Activated CD8-positive, alpha-beta memory T cell treated with anti-CD3 and anti-CD28 coated beads, Interleukin-2, amount 50 U/mL, for 1 hour (primary cell): ENCODE data around the gene ZNF536.
"Not testable (repeated sequence)": the region's sequence is repeated elsewhere in the genome, so short reads cannot be mapped to it uniquely, and the experiment has no call there.

Source experiments
- DNase-seq: peaks from one replicate; pipeline ENCODE4 v3.0.0-alpha.2; 2020; ENCODE audit errors: extremely low read depth

ZNF536 gene

DNA sequence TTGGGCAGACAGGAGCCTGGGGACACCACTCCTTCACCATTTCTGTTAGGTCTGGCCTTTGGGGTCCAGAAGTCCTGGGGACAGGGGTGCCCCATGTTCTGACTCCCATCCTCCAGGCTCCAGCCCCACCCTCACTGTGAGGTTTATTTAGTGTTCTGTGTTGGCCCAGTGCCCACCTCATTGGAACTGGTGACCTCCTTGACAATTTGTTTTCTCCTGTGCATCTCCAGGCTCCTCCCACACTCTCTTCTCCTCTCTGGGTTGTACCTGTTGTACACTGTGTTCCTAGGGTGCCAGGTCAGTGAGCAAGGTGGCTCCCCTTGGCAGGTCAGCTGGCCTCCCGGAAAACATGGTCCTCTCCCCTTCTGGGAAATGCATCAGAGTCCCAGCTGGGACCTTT lies 110.8 kb downstream of the ZNF536 start:
- DNase-seq = no peak

- DNase-seq = not testable (repeated sequence)
These were observed 114.1 kb downstream of the ZNF536 start for GRCh38 chr19:30486250-30486649.

DNA sequence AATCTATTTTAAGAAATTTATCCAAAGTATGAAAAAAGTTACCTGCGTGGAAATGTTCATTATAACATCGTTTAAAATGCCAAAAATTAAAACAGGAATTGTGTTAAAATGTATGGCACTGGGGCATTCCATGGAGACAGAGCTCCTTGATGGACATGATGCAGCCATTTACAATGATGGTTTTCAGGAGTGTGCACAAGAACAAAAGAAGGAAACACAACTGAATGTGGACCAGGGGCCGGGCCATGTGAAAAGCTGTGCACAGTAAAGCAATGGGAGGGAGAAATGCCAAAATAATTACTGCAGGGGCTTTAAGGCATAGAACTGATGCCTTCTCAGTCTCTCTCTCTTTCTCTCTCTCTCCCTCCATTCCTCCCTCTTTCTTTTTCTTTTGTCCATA lies 115.0 kb downstream of the ZNF536 start:
- no peak for DNase-seq

GRCh38 chr19:30488191-30488590 lies 116.0 kb downstream of the ZNF536 start:
- DNase-seq = no peak

DNA sequence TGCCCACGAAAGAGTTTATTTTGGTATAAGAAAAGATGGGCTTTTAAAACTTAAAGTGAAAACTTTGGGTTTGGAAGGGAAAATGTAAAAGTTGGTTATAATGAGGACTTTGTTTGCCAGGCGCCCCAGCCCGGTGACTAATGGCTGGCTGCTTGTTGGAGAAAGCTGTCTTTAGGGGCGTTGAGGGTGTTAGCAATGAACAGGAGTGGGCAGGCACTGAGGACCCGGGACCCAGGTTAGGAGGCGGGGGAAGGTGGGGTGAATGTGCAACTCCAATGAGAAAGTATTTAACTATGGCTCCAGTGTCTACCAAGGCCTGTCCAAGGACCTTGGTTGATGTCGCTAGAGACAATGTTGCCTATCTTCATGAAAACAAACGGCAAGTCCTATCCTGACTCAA lies 118.6 kb downstream of the ZNF536 start:
- DNase-seq = no peak

GRCh38 chr19:30492586-30493270 lies 120.5 kb downstream of the ZNF536 start:
- no peak for DNase-seq

DNA sequence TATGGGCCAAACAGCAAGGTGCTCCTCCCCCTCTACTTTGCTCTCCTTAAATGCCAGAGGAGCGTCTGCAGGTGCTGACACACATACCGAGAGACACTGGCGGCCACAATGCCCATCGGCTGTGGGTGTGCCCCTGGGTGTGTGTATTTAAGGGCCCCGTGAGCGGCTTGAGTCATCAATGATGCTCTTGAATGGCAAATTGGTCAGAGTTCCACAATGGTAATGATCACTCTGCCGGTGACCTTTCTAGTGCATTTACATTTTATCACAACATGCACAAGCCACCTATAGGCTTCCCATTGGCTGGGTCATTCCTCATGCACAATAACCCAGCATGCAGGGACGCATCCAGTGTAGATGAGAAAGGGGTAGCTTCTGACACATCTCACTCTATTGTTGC lies 124.8 kb downstream of the ZNF536 start:
- DNase-seq = no peak

- DNase-seq = not testable (repeated sequence)
These were observed 125.9 kb downstream of the ZNF536 start for GRCh38 chr19:30498085-30498484.

GRCh38 chr19:30498707-30499106 lies 126.5 kb downstream of the ZNF536 start:
- no peak for DNase-seq

GRCh38 chr19:30504272-30504671 lies 132.1 kb downstream of the ZNF536 start:
- DNase-seq = no peak

DNA sequence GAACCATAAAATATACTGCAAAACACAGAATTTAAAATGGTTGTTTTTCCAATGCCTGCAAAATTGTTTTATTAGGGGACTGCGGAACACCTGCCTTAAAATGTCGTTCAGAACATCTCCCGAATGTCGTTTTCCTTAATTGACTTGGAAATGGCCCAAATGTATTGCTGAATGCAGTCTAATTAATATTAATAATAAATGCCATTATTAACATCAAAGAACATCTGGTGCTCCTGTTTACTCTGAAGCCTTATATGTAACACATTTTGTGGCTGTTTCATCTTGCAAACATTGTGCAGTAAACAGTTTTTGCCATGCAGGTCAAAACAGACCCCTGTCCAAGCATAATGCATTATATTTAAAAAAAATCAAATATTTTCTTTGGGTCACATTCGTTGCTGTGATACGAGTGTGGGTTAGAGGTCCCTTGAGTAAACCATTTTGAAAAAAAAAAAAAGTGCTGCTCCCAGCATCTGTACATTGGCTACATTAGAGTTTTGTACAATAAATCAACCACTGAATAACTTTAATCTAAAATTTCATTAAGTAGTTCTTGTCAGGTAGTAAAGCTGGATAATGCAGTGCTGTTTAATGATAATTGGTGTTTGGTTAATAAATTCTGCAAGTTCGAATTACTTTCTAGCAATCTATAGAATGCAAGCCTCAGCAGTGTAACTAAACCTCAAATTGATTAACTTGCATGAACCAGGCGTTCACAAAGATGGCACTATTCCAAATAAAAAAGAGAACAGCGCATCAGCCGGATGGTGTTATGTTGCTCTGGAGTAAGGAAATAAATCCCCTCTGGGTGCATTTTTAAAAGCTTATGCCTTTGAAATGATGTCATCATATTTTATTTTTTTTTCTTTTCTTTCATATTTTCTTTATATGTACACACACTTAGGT lies 140.2 kb downstream of the ZNF536 start:
- no peak for DNase-seq

GRCh38 chr19:30513082-30513411 lies 140.9 kb downstream of the ZNF536 start:
- no peak for DNase-seq

DNA sequence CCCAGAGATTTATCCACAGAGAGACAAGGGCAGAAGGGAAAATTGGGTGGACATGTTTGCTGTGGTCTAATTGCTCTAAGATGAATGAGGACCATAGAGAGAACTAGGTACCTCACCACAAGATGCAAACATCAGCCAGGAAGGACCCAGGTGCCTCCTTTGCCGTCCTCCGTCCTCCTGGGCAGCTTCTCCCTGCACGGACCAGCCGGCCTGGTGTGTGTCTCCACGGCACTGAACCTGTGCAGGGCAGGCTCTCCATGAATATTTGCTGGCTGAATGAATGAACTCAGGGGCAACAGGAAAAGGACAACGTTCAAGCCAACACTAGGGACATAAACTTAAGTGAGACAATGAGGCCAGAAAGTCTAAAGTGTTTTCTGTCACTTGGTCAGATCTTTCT lies 143.9 kb downstream of the ZNF536 start:
- no peak for DNase-seq

DNA sequence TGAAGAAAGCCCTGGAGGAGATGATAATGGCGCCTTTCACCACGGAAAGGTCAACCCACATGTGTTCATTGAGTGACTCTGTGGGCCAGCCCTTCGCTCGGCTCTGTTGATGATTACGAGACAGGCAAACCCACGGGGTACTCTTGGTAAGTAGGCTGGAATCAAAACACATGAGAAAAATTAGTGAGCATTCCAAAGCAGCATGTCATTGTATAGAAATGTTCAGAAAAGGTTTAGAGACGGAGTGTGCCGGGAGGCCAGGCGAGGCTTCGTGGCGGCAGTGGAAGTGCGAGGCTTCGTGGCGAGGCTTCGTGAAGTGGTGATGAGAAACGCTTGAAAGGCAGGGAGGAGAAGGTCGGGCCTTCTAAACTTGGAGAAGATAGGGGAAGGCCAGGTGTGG lies 144.3 kb downstream of the ZNF536 start:
- DNase-seq = no peak

GRCh38 chr19:30518965-30519606 lies 146.9 kb downstream of the ZNF536 start:
- no peak for DNase-seq

DNA sequence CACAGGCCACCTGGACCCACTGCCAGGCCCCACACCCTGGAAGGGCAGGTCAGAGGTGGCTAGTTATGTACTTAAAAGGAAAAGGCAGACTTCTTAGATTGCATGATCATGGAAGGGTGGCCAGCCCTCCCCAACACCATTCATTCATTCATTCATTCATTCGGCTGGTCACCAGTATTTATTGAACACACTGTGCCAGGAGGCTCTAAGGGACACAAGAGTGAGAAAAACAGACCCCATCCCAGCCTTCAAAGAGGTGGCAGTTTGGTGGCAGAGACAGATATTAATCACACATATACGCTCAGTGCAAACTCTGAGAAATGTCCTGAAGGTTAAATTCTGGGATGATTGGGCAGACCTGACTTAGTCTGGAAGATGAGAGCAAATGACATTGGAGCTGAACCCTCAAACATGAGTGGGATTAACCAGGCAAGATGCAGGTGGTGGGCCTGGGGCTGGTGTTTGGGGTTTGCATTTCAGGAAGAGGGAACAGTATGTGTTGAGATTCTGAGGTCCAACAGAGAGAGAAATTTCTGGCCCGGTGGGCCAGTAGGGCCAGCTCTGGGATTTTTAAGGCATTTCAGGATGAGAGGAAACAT lies 147.5 kb downstream of the ZNF536 start:
- DNase-seq = no peak

GRCh38 chr19:30520735-30521479 lies 148.7 kb downstream of the ZNF536 start:
- no peak for DNase-seq

DNA sequence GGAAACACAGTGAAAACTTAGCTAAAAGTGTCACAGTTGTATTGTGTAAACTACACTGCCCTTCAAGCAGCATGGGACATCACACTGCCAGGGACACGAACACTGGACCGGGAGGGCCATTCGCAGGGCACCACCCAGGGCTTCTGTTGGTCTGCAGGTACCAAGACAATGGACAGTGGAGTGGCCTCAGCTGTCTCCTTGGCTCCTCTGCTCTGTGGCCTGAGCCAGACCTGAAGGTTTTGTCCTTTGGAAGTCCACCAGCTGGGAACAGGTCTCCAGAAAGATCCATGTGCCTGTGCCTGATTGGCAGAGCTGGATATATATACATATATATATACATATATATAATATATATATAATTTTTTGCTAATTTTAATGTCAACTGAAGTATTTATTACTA lies 149.8 kb downstream of the ZNF536 start:
- DNase-seq = no peak

GRCh38 chr19:30522341-30522740 lies 150.2 kb downstream of the ZNF536 start:
- no peak for DNase-seq

- DNase-seq = no peak
These were observed 151.6 kb downstream of the ZNF536 start for GRCh38 chr19:30523791-30524190.

DNA sequence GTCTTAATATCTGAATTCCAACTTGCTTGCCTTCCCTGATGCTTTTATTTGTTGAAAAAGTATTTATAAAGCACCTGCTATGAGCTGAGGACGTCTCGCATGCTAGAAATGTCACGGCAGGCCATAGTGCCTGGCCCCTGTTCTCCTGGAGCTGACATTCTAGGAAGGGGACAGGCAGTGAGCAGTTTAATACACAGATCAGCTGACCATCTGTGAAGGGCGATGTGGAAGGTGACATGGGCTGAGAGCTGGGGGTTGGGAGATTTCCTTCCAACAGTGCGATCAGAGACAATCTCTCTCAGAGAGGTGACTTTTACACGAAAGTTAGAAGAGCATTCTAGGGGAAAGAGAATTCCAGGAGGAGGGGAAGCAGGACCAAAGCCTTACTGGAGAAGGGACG lies 153.2 kb downstream of the ZNF536 start:
- DNase-seq = no peak

GRCh38 chr19:30528919-30529318 lies 156.7 kb downstream of the ZNF536 start:
- no peak for DNase-seq
